SK-N-SH treated with all-trans-retinoic acid at 6 μM for 48 hours (cell line): ENCODE results near the gene CEACAM4.

Experiments used
- ATAC-seq: fragments of 200-7000 bp; cut with Tn5 transposase; 3 replicates; pipeline ENCODE4 v1.9.1; 2020; ENCODE audit warnings: mild to moderate bottlenecking, moderate library complexity
- ESRRG ChIP-seq: fragments of 250-450 bp; sonication (Bioruptor Pico); IDR thresholded peaks from 2 replicates; pipeline ENCODE4 v1.6.1; 2021; ENCODE audit warnings: mild to moderate bottlenecking
- GLIS3 ChIP-seq: fragments of 250-450 bp; sonication (Bioruptor Pico); IDR thresholded peaks from 2 replicates; pipeline ENCODE4 v1.5.0; 2020; ENCODE audit warnings: mild to moderate bottlenecking, moderate library complexity
- PPARA ChIP-seq: fragments of 250-450 bp; sonication (Bioruptor Pico); IDR thresholded peaks from 2 replicates; pipeline ENCODE4 v1.5.0; 2020; ENCODE audit warnings: mild to moderate bottlenecking, borderline replicate concordance
- RARB ChIP-seq: fragments of 250-450 bp; sonication (Bioruptor Pico); IDR thresholded peaks from 2 replicates; pipeline ENCODE4 v1.8.0; 2021; ENCODE audit warnings: mild to moderate bottlenecking, moderate library complexity
- SNAI2 ChIP-seq: fragments of 250-450 bp; sonication (Bioruptor Pico); IDR thresholded peaks from 2 replicates; pipeline ENCODE4 v1.5.0; 2020; ENCODE audit warnings: mild to moderate bottlenecking, moderate library complexity
- ZC3H10 ChIP-seq: fragments of 250-450 bp; sonication (Bioruptor Pico); IDR thresholded peaks from 2 replicates; pipeline ENCODE4 v1.5.1; 2021; ENCODE audit warnings: mild to moderate bottlenecking, moderate library complexity
- ZFP3 ChIP-seq: fragments of 250-450 bp; sonication (Bioruptor Pico); IDR thresholded peaks from 2 replicates; pipeline ENCODE4 v1.5.0; 2020; ENCODE audit warnings: mild to moderate bottlenecking, moderate library complexity
- ZFP30 ChIP-seq: fragments of 450-650 bp; formaldehyde crosslinking; IDR thresholded peaks from 2 replicates; pipeline ENCODE4 v1.5.0; 2022; ENCODE audit warnings: mild to moderate bottlenecking, moderate library complexity
- ZNF70 ChIP-seq: fragments of 450-650 bp; formaldehyde crosslinking; IDR thresholded peaks from 2 replicates; pipeline ENCODE4 v1.5.0; 2020; ENCODE audit warnings: mild to moderate bottlenecking, moderate library complexity
- ZNF8 ChIP-seq: fragments of 450-650 bp; formaldehyde crosslinking; IDR thresholded peaks from 2 replicates; pipeline ENCODE4 v1.5.0; 2020; ENCODE audit warnings: mild to moderate bottlenecking, moderate library complexity
- TF ChIP-seq, protein P1 (sequence below): fragments of 250-450 bp; sonication (Bioruptor Pico); IDR thresholded peaks from 2 replicates; pipeline ENCODE4 v1.5.0; 2020; ENCODE audit warnings: mild to moderate bottlenecking, moderate library complexity
- TF ChIP-seq, protein P2 (sequence below): fragments of 250-450 bp; sonication (Bioruptor Pico); IDR thresholded peaks from 2 replicates; pipeline ENCODE4 v1.8.0; 2020; ENCODE audit warnings: mild to moderate bottlenecking, moderate library complexity, borderline replicate concordance
- TF ChIP-seq, protein P3 (sequence below): fragments of 250-450 bp; sonication (Bioruptor Pico); IDR thresholded peaks from 2 replicates; pipeline ENCODE4 v1.5.1; 2021; ENCODE audit warnings: mild to moderate bottlenecking, moderate library complexity

CEACAM4 gene

DNA sequence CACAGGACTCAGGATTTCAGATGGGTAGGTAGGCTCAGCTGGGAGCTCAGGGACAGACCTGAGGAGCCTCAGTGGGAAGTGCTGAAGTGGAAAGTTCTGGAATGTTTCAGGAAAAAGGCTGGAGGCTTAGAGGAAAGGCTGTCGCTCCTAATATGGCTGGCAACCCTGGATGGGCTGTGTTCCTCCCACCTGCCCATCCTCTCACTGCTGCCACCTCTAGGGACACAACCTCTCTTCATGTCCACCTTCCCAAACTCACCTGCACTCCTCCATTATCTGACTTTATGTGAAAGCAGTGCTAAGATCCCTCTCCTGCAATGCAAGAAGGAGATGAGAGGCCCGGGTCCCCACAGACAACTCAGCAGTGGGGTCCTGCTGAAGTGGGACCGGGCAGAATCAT lies 56.7 kb downstream of the CEACAM4 start (continued):
- TF ChIP-seq, protein P1, sequence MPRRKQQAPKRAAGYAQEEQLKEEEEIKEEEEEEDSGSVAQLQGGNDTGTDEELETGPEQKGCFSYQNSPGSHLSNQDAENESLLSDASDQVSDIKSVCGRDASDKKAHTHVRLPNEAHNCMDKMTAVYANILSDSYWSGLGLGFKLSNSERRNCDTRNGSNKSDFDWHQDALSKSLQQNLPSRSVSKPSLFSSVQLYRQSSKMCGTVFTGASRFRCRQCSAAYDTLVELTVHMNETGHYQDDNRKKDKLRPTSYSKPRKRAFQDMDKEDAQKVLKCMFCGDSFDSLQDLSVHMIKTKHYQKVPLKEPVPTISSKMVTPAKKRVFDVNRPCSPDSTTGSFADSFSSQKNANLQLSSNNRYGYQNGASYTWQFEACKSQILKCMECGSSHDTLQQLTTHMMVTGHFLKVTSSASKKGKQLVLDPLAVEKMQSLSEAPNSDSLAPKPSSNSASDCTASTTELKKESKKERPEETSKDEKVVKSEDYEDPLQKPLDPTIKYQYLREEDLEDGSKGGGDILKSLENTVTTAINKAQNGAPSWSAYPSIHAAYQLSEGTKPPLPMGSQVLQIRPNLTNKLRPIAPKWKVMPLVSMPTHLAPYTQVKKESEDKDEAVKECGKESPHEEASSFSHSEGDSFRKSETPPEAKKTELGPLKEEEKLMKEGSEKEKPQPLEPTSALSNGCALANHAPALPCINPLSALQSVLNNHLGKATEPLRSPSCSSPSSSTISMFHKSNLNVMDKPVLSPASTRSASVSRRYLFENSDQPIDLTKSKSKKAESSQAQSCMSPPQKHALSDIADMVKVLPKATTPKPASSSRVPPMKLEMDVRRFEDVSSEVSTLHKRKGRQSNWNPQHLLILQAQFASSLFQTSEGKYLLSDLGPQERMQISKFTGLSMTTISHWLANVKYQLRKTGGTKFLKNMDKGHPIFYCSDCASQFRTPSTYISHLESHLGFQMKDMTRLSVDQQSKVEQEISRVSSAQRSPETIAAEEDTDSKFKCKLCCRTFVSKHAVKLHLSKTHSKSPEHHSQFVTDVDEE (CRISPR knock-in tag), result no peak

DNA sequence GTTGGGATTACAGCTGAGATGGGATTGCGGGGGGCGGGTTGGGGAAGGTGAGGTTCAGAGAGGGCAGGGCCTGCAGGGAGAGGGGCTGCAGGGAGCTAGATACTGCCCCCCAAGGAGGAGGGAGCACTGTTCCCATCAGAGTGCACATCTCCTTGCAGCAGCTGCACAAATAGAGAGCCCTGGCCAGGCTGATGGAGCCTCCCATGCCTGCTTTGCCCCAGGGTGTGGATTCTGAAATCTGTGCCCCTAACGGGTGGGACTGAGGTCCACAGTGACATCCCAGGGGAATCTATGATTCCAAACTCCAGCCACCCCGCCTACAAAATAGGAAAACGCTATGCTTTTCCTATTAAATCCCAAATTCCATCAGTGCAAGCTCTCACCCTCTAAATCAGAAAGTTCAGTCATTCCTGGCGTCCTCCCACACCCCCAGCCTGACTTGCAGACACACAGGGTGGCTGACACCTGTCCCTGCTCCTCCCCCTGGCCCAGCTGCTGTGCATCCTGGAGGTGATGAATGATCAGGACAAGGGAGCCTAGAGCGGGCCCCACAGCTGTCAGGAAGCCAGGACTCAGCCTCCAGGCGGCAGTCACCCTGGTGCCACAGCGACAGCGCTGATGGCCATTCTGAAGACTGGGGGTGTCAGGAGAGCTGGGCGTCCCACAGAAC lies 57.3 kb downstream of the CEACAM4 start:
- no peak for ATAC-seq
- TF ChIP-seq, protein P2, sequence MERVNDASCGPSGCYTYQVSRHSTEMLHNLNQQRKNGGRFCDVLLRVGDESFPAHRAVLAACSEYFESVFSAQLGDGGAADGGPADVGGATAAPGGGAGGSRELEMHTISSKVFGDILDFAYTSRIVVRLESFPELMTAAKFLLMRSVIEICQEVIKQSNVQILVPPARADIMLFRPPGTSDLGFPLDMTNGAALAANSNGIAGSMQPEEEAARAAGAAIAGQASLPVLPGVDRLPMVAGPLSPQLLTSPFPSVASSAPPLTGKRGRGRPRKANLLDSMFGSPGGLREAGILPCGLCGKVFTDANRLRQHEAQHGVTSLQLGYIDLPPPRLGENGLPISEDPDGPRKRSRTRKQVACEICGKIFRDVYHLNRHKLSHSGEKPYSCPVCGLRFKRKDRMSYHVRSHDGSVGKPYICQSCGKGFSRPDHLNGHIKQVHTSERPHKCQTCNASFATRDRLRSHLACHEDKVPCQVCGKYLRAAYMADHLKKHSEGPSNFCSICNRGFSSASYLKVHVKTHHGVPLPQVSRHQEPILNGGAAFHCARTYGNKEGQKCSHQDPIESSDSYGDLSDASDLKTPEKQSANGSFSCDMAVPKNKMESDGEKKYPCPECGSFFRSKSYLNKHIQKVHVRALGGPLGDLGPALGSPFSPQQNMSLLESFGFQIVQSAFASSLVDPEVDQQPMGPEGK (CRISPR knock-in tag), result no peak
- no peak for TF ChIP-seq ZFP30 (CRISPR knock-in tag)
- TF ChIP-seq ZNF8 (CRISPR knock-in tag), result no peak
- no peak for TF ChIP-seq GLIS3 (CRISPR knock-in tag)
- no peak for TF ChIP-seq PPARA
- no peak for TF ChIP-seq ZFP3 (CRISPR knock-in tag)
- no peak for TF ChIP-seq RARB (CRISPR knock-in tag)
- no peak for TF ChIP-seq ZNF70 (CRISPR knock-in tag)
- TF ChIP-seq, protein P1 (CRISPR knock-in tag), result no peak
- no peak for TF ChIP-seq ESRRG (CRISPR knock-in tag)
- TF ChIP-seq ZC3H10, result no peak
- TF ChIP-seq, protein P3, sequence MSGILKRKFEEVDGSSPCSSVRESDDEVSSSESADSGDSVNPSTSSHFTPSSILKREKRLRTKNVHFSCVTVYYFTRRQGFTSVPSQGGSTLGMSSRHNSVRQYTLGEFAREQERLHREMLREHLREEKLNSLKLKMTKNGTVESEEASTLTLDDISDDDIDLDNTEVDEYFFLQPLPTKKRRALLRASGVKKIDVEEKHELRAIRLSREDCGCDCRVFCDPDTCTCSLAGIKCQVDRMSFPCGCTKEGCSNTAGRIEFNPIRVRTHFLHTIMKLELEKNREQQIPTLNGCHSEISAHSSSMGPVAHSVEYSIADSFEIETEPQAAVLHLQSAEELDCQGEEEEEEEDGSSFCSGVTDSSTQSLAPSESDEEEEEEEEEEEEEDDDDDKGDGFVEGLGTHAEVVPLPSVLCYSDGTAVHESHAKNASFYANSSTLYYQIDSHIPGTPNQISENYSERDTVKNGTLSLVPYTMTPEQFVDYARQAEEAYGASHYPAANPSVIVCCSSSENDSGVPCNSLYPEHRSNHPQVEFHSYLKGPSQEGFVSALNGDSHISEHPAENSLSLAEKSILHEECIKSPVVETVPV (CRISPR knock-in tag), result no peak
- TF ChIP-seq SNAI2 (CRISPR knock-in tag), result no peak
